Hematopoietic multipotent progenitor cell treated with erythropoietin and hydrocortisone succinate and interleukin-3 and kit ligand, for 15 days (in vitro differentiated cells): ENCODE results near the gene ZNF236.
"Not testable (repeated sequence)": the region's sequence is repeated elsewhere in the genome, so short reads cannot be mapped to it uniquely, and the experiment has no call there.

Experiments used
- DNase-seq: peaks from one replicate; pipeline ENCODE4 v3.0.0-alpha.2; 2015; ENCODE audit warnings: low spot score

Gene ZNF236

GRCh38 chr18:76988827-76989646 is 166.7 kb downstream of the ZNF236 start:
- DNase-seq: no peak

GRCh38 chr18:76989647-76990190 is 167.4 kb downstream of the ZNF236 start:
- no peak for DNase-seq

- DNase-seq: not testable (repeated sequence)
Measured at GRCh38 chr18:76990343-76991020, 168.1 kb downstream of the ZNF236 start.

- DNase-seq: no peak
Measured at GRCh38 chr18:76991021-76991688, 168.8 kb downstream of the ZNF236 start.

- no peak for DNase-seq
Measured at GRCh38 chr18:76992226-76993084, 170.1 kb downstream of the ZNF236 start.

GRCh38 chr18:76993085-76993382 is 170.7 kb downstream of the ZNF236 start:
- no peak for DNase-seq

GRCh38 chr18:76993573-76993972 is 171.2 kb downstream of the ZNF236 start:
- DNase-seq: no peak

GRCh38 chr18:76994086-76994654 is 171.8 kb downstream of the ZNF236 start:
- DNase-seq: no peak

GRCh38 chr18:76995896-76996295 is 173.5 kb downstream of the ZNF236 start:
- no peak for DNase-seq

GRCh38 chr18:76996429-76996828 is 174.1 kb downstream of the ZNF236 start:
- no peak for DNase-seq

- no peak for DNase-seq
Measured at GRCh38 chr18:76997951-76998808, 175.8 kb downstream of the ZNF236 start.

- DNase-seq: no peak
Measured at GRCh38 chr18:76999077-76999476, 176.7 kb downstream of the ZNF236 start.

- peak; percentile 55 for DNase-seq
Measured at GRCh38 chr18:77000527-77000926, 178.2 kb downstream of the ZNF236 start.

- DNase-seq: no peak
Measured at GRCh38 chr18:77001041-77001440, 178.7 kb downstream of the ZNF236 start.

- DNase-seq: no peak
Measured at GRCh38 chr18:77001979-77002378, 179.6 kb downstream of the ZNF236 start.

- DNase-seq: no peak
Measured at GRCh38 chr18:77002496-77002895, 180.1 kb downstream of the ZNF236 start.

GRCh38 chr18:77003316-77003715 is 181.0 kb downstream of the ZNF236 start:
- DNase-seq: no peak

GRCh38 chr18:77004555-77005380 is 182.4 kb downstream of the ZNF236 start:
- DNase-seq: no peak

- DNase-seq: no peak
Measured at GRCh38 chr18:77005651-77006195, 183.4 kb downstream of the ZNF236 start.
